Activated naive CD4-positive, alpha-beta T cell treated with anti-CD3 and anti-CD28 coated beads, Interleukin-2, amount 10 ng/mL, durations not matched to agents 7 days and 5 days (primary cell): ENCODE results near the gene CCDC9B.
A peak's percentile ranks its signal among the peaks of the same experiment; 100 is the strongest.

Experiments used
- CTCF ChIA-PET: fragments of 350-600 bp; sonication (Branson Sonifier 250); formaldehyde crosslinking; loops from one replicate; lab custom pipeline; 2021; ENCODE audit warnings: antibody characterized with exemption; lab: Charles Lee
- DNase-seq: peaks from one replicate; pipeline ENCODE4 v3.0.0-alpha.2; 2020
- H3K27ac Mint-ChIP-seq: one replicate; pipeline ENCODE4 v1.8.0; 2021; ENCODE audit warnings: mild to moderate bottlenecking, moderate library complexity, mixed read lengths
- H3K27me3 Mint-ChIP-seq: one replicate; pipeline ENCODE4 v1.8.0; 2021; ENCODE audit warnings: mild to moderate bottlenecking, mixed read lengths
- H3K36me3 Mint-ChIP-seq: one replicate; pipeline ENCODE4 v1.8.0; 2021; ENCODE audit warnings: mixed read lengths
- H3K4me1 Mint-ChIP-seq: one replicate; pipeline ENCODE4 v1.8.0; 2021; ENCODE audit warnings: mixed read lengths
- H3K4me3 Mint-ChIP-seq: one replicate; pipeline ENCODE4 v1.8.0; 2021; ENCODE audit warnings: mild to moderate bottlenecking, moderate library complexity, mixed read lengths
- H3K9me3 Mint-ChIP-seq: one replicate; pipeline ENCODE4 v1.8.0; 2021; ENCODE audit warnings: mixed read lengths

The CCDC9B gene

DNA sequence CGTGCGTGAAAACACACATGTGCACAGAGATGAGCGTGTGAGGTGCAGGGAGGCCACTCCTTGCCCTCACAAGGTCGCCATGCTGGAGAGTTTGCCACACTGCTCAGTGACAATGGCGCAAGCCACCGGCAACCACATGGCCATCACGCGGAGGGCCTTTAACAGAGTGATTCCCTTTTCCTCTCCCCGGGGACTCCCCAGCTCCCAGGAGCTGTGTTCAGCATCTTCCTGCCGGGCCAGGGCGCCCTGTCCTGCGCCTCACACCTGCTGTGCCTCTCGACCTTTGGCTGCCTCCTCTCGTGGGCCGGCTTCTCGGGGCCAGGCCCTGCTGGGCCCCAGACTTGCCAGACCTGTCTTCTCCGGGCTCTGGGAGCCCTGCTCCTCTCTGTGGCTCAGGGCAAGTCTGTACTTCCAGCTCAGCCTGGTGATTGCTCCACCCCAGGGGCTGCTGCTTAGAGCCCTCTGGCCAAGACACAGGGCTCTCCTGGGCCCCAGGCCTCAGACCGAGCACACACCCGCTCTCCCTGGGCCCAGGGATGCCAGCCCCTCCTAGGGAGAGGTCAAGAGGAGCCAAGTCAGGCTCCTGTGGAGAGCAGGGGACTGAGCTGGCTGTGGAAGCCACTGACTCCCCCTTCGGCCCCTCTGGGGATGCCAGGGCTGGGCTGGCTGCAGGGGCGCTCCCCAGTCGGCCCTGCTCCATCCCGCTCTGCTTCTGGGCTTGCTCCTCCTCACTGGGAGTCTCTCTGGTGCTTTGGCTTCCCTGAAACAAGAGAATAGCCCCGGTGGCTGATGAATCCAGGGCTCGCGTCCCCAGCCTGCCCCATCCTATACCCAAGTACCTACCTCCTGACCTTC is 5.6 kb downstream of the CCDC9B start:
- Mint-ChIP-seq H3K27me3 (peaks cover 20% of the 10 kb centered on the region), H3K27ac (no peak overlapping the region), H3K4me1 (peaks cover 36% of the 10 kb centered on the region), H3K36me3 (no peaks in the 10 kb centered on the region), H3K9me3 (no peaks in the 10 kb centered on the region), H3K4me3 (no peak overlapping the region)
- CTCF ChIA-PET, result interaction anchor here (3.2 to 14.2 kb wide), 4 partner anchors 8 to 59 kb away, joined by 13 to 425 read pairs (median 156); partner anchors contain the start of genes INAFM2 and PLCB2
- DNase-seq, result no peak

DNA sequence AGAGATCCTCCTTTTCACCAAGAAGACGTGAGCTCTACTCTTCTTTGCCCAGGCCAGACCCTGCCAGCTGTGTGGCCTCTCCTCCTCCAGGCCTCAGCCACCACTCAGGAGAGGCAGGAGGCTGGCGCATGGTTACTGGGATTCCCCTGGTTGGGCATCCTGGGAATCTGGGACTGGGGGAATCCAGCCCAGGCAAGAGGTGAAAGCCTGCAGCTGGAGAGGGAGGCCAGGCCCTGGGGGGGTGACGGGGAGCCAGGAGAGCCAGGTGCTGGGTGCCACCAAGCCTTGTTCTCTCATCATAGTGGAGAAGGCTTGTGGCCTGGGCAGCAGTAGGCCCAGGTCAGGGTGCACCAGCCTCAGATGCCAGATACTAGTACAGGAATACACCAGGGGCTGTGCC is 6.2 kb downstream of the CCDC9B start:
- Mint-ChIP-seq H3K27me3 (peaks cover 20% of the 10 kb centered on the region), H3K9me3 (no peaks in the 10 kb centered on the region), H3K36me3 (no peaks in the 10 kb centered on the region), H3K4me3 (no peak overlapping the region), H3K4me1 (peaks cover 36% of the 10 kb centered on the region), H3K27ac (no peak overlapping the region)
- CTCF ChIA-PET, result interaction anchor here (0.6 to 14.2 kb wide), 5 partner anchors 7 to 96 kb away, joined by 5 to 425 read pairs (median 104); partner anchors contain the start of genes INAFM2 and PLCB2
- DNase-seq, result no peak

DNA sequence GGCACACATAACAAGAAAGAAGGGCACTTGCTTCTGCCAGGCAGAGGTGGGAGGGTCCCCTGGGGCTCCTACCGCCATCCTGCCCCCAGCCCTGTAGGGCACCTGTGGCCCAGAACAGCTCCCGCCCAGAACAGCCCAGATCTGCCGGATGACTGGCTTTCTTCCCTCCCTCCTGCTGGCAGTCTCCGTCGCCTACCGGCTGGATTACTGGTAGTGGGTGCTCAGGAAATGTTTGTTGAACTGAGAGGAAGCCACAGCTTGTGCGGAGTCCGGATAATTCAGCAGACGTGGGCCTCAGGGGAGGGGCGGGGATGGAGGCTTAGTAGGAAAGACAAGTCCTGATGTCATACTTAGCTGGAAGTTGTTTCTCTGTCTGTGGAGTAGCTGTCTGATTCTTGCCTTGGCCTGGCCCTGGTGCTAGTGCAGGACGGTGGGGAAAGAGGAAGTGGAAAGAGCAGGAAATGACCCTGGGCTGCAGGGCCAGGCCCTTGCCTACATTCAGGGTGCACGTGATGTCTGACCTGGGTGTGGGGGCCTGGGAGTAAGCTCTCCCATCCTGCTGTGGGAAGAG is 6.7 kb downstream of the CCDC9B start:
- CTCF ChIA-PET, result interaction anchor here (0.6 to 14.2 kb wide), 5 partner anchors 7 to 97 kb away, joined by 5 to 425 read pairs (median 104); partner anchors contain the start of genes INAFM2 and PLCB2
- Mint-ChIP-seq H3K36me3 (no peaks in the 10 kb centered on the region), H3K27ac (peak overlapping the region; percentile 9), H3K27me3 (peaks cover 20% of the 10 kb centered on the region), H3K4me1 (peaks cover 36% of the 10 kb centered on the region), H3K4me3 (no peak overlapping the region), H3K9me3 (no peaks in the 10 kb centered on the region)
- peak; percentile 62 for DNase-seq

DNA sequence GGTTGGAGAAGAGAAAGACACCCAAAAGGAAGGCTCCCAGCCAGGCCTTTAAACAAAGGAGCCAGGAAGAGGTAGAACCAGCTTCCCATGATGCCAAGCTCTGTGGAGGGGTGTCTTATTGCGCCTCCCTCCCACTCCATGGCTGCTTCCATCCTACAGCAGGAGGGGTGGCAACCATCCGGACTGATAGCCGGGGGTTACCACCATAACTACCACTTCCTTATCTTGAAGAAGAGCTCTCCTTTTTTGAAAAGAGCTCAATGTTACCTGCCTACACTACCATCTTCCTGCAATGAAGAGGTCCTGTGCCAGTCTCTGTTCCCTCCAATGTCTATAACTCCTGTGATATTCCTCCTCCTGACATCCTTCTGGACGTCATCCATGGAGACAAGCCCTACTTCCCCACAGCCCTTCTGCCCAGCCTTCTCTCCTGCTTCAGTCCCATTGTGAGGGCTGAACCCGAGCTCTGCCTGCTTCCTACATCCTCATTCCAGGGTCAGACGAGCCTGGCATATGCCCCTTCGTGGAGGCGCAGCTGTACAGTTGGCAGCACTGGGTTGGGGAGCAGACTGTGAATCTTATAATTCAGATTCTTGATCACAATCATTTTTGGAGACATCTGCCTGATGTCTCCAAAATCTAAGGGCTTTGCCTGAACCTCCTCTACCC is 8.5 kb downstream of the CCDC9B start:
- Mint-ChIP-seq H3K9me3 (no peaks in the 10 kb centered on the region), H3K36me3 (no peaks in the 10 kb centered on the region), H3K27me3 (peaks cover 17% of the 10 kb centered on the region), H3K27ac (no peak overlapping the region), H3K4me1 (peaks cover 29% of the 10 kb centered on the region), H3K4me3 (no peak overlapping the region)
- DNase-seq, result no peak
- CTCF ChIA-PET, result interaction anchor here (1.4 to 14.2 kb wide), 3 partner anchors 8 to 19 kb away, joined by 6 to 425 read pairs (median 6); partner anchors contain the start of genes CCDC9B, INAFM2 and PLCB2

DNA sequence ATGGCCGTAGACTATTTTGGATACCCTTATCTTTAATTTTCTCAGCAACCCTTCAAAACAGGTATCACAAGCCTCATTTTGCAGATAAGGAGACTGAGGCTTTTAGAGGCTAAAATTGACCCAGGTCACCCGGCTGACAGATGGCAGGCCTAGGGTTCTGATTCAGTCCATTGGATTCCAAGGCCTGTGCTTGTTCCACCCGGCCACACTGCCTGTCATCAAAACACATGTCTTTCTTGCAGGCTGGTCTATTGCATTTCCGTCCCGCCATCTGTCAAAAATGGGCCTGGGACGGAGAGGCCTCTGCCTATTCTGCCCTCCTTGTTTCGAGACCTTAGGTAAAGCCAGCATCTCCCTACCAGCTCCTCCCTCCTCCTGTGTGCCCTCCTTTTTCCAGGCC is 9.1 kb downstream of the CCDC9B start:
- H3K36me3 Mint-ChIP-seq, result no peaks in the 10 kb centered on the region
- peaks cover 13% of the 10 kb centered on the region for H3K27me3 Mint-ChIP-seq
- H3K9me3 Mint-ChIP-seq, result no peaks in the 10 kb centered on the region
- no peak overlapping the region for H3K4me3 Mint-ChIP-seq
- CTCF ChIA-PET, result interaction anchor here (1.4 to 14.2 kb wide), 3 partner anchors 9 to 18 kb away, joined by 6 to 425 read pairs (median 6); partner anchors contain the start of genes CCDC9B, INAFM2 and PLCB2
- DNase-seq, result no peak
- peaks cover 26% of the 10 kb centered on the region for H3K4me1 Mint-ChIP-seq
- no peak overlapping the region for H3K27ac Mint-ChIP-seq

DNA sequence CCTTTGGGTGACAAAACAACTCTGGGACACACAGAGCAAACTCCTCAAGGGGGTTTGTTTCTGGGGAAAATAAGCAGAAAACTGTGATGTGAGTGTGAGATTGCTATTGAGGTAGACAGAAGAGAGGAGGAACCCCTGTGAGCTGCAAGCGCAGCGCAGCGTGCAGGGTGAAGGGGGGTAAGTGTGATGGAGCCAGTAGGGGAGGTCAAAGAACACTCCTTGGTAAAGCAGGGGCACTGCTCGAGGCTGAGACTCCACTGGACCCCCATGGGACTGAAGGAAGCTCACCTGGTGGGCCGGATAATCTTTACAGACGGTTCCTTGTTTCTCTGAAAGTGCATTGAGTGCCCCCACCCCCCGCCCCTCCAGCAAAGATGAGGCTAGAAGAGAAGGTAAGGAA is 9.7 kb downstream of the CCDC9B start:
- Mint-ChIP-seq H3K4me3 (no peak overlapping the region), H3K36me3 (no peaks in the 10 kb centered on the region), H3K27me3 (peaks cover 13% of the 10 kb centered on the region), H3K9me3 (no peaks in the 10 kb centered on the region), H3K4me1 (peaks cover 26% of the 10 kb centered on the region), H3K27ac (no peak overlapping the region)
- no peak for DNase-seq
- CTCF ChIA-PET, result interaction anchor here (1.1 to 14.2 kb wide), 3 partner anchors 10 to 18 kb away, joined by 3 to 425 read pairs (median 6); partner anchors contain the start of genes CCDC9B, INAFM2 and PLCB2

DNA sequence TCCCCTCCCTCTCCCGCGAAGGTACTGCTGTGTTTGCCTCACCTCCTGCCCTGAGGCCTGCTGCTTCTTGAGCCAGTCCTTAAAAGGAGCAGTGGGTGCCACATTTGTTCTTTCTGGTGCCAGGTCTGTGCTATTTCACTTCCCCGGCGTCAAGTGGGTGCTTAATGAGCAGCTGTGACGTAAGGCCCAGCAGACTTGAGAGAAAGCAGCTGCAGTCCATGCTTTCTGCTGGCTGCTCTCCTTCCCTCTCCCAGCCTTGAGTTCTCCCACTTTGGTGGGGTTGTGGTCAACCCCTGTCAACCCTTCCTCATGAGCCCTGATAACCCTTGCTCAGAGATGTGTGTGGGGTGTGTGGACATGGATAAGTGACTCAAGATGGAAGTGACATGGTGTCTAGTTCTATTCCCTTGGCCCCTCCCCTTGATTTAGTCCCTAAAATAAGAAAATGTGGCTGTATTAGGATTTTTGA is 10.3 kb downstream of the CCDC9B start:
- H3K27ac Mint-ChIP-seq, result no peak overlapping the region
- no peak for DNase-seq
- CTCF ChIA-PET, result interaction anchor here (1.1 kb wide), 1 partner anchor 14 kb away, joined by 3 read pairs; no protein-coding TSS in a partner anchor
- H3K36me3 Mint-ChIP-seq, result peaks cover 2% of the 10 kb centered on the region
- no peak overlapping the region for H3K4me3 Mint-ChIP-seq
- peaks cover 15% of the 10 kb centered on the region for H3K27me3 Mint-ChIP-seq
- no peaks in the 10 kb centered on the region for H3K9me3 Mint-ChIP-seq
- H3K4me1 Mint-ChIP-seq, result peaks cover 26% of the 10 kb centered on the region

DNA sequence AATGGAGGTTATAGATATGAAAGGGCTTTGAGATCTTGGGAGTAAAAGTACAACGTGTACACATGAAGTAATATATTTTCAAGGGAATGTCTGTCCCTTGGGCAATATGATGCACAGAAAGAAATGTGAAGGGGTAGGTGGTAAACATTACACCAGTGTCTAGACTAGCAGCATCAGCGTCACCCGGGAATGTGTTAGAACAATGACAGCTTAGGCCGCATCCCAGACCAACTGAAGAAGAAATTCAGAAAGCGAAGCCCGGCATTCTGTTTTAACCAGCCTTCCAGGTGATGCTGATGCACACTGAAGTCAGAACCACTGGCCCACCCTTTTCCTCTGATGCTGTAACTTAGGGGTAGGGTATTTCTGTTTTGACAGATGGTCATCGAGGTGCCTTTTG is 10.9 kb downstream of the CCDC9B start:
- CTCF ChIA-PET, result interaction anchor here (1.1 to 5.8 kb wide), 5 partner anchors 7 to 51 kb away, joined by 3 to 104 read pairs (median 3); no protein-coding TSS in a partner anchor
- Mint-ChIP-seq H3K9me3 (no peaks in the 10 kb centered on the region), H3K27me3 (peaks cover 21% of the 10 kb centered on the region), H3K4me1 (peaks cover 29% of the 10 kb centered on the region), H3K4me3 (no peak overlapping the region), H3K36me3 (peaks cover 7% of the 10 kb centered on the region), H3K27ac (no peak overlapping the region)
- no peak for DNase-seq

DNA sequence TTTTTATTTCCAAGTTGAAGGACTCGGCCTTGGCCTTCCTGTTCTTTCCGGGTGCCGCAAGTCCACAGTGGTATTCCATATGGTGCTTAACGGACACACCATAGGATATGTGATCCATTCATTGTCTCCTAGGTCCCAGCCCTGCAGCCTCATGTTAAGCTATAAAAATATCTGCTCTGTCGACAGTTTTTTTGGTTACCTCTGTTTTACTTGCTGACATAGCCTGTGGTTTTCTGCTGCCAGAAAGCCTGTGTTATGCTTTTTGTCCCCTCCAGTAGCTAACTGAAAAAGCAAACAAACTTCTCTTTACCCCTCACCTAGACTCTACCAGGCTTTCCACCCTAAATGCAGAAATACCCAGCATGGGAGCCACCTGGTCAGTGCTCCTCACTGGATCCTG is 12.0 kb downstream of the CCDC9B start:
- no peak overlapping the region for H3K4me3 Mint-ChIP-seq
- H3K27ac Mint-ChIP-seq, result no peak overlapping the region
- DNase-seq, result no peak
- H3K4me1 Mint-ChIP-seq, result peaks cover 21% of the 10 kb centered on the region
- H3K9me3 Mint-ChIP-seq, result no peaks in the 10 kb centered on the region
- H3K36me3 Mint-ChIP-seq, result peaks cover 7% of the 10 kb centered on the region
- CTCF ChIA-PET, result interaction anchor here (0.8 to 5.8 kb wide), 9 partner anchors 8 to 50 kb away, joined by 3 to 104 read pairs (median 5); no protein-coding TSS in a partner anchor
- H3K27me3 Mint-ChIP-seq, result peaks cover 25% of the 10 kb centered on the region

DNA sequence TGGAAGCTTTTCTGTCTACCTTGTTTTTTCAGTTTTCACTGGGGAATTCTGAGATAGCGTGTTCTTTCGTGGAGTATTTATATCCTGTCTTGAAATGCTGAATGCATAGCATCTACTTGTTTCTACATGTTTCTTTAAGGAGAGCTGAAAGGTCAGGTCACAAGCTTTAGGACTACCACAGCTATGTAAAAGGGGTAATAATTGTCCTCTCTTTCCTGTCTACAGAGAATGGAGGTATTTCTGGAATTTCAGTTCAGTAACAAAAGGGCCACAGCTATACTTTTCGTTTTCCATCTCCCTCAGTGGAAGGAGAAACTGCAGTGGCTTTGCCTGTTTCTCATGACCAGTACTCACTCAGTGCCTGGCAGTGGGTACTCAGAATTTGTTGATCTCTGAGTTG is 12.6 kb downstream of the CCDC9B start:
- CTCF ChIA-PET, result interaction anchor here (0.8 to 5.8 kb wide), 8 partner anchors 9 to 94 kb away, joined by 3 to 104 read pairs (median 6); no protein-coding TSS in a partner anchor
- Mint-ChIP-seq H3K27me3 (peaks cover 27% of the 10 kb centered on the region), H3K27ac (no peak overlapping the region), H3K4me1 (peaks cover 19% of the 10 kb centered on the region), H3K4me3 (no peak overlapping the region), H3K36me3 (peaks cover 7% of the 10 kb centered on the region), H3K9me3 (no peaks in the 10 kb centered on the region)
- DNase-seq, result no peak

DNA sequence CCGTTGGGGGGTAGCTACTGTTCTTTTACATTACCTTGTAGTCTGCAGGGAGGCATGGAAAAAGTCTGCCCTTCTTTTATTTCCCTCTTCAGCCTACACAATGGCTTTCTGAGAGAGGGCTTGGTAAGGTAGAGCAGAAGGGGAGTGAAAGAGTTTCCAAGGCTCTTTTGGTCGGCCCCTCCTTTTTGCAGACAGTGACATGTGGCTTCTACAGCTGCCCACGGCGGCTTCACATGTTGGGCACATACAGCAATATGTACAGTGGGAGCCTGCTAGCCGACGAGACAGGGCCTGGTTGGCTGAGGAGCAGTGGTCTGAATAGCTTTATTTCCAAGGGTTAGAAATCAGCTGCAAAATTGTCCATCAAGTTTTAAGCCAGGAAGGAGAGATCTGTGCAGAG is 13.3 kb downstream of the CCDC9B start:
- Mint-ChIP-seq H3K27me3 (peaks cover 28% of the 10 kb centered on the region), H3K27ac (no peak overlapping the region), H3K4me1 (peaks cover 19% of the 10 kb centered on the region), H3K36me3 (peaks cover 7% of the 10 kb centered on the region), H3K9me3 (no peaks in the 10 kb centered on the region), H3K4me3 (no peak overlapping the region)
- CTCF ChIA-PET, result interaction anchor here (1.1 to 5.8 kb wide), 7 partner anchors 10 to 95 kb away, joined by 3 to 104 read pairs (median 8); partner anchors contain the start of gene PLCB2
- no peak for DNase-seq

DNA sequence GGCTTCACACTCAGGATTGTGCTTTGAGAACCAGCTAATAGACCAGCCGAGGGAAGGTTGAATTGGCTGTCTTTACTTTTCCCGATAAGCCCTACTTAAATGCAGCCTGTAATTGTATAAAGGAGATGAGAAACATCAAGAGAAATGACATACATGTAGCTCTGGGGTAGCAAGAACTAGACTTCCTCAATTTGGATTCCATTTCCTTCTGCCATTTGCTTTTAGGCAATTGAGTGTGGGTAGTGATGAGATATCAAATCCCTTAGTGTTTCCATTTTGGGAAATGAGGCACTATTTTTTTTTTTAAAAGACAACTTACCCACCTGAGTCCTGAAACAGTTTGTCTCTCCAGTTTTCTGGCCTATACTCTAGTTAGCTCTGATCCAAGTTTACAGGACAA is 15.0 kb downstream of the CCDC9B start:
- no peak overlapping the region for H3K4me3 Mint-ChIP-seq
- peaks cover 7% of the 10 kb centered on the region for H3K36me3 Mint-ChIP-seq
- H3K27ac Mint-ChIP-seq, result no peak overlapping the region
- peaks cover 29% of the 10 kb centered on the region for H3K4me1 Mint-ChIP-seq
- CTCF ChIA-PET, result interaction anchor here (0.6 to 5.8 kb wide), 7 partner anchors 11 to 441 kb away, joined by 3 to 104 read pairs (median 4); partner anchors contain the start of gene PLCB2
- H3K27me3 Mint-ChIP-seq, result peaks cover 24% of the 10 kb centered on the region
- no peak for DNase-seq
- no peaks in the 10 kb centered on the region for H3K9me3 Mint-ChIP-seq

DNA sequence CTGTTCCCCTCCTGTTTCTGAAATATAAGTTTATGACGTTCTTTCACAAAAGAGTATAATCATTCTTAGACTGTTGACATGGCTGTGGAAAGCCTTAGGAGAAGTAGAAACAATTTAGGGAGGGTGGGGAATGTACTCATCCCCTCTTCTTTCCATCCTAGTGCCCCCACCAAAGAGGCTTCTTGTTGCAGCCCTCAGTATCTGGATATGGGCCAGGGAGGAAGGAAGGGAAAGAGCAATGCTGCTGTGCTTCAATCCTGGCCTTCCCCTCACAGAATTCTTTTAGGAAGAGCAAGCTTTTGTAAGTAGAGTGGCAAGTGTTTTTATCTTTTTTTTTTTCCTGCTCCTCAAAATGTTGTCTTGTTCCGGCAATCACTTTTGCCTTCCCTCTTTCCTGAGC is 15.6 kb downstream of the CCDC9B start:
- peaks cover 29% of the 10 kb centered on the region for H3K4me1 Mint-ChIP-seq

More for the DNA sequence above, 15.6 kb downstream of the CCDC9B start:
- no peak for DNase-seq
- Mint-ChIP-seq H3K4me3 (peak overlapping the region; percentile 69), H3K27me3 (peaks cover 26% of the 10 kb centered on the region), H3K27ac (no peak overlapping the region), H3K36me3 (peaks cover 7% of the 10 kb centered on the region), H3K9me3 (no peaks in the 10 kb centered on the region)
- CTCF ChIA-PET, result interaction anchor here (1.0 to 5.8 kb wide), 6 partner anchors 12 to 100 kb away, joined by 3 to 104 read pairs (median 6); partner anchors contain the start of gene PLCB2
